GM12865 (cell line): ENCODE results near the gene KIF13A.
"Not testable (repeated sequence)": the region's sequence is repeated elsewhere in the genome, so short reads cannot be mapped to it uniquely, and the experiment has no call there.

ENCODE experiments used
- DNase-seq: peaks from one replicate; pipeline ENCODE4 v3.0.0; 2010; ENCODE audit warnings: low read depth
- H3K4me3 ChIP-seq: 2 replicates; pipeline ENCODE4 v1.5.1; 2011; ENCODE audit warnings: mild to moderate bottlenecking, low read depth, low read length, control low read depth
- CTCF ChIP-seq: IDR thresholded peaks from 2 replicates; pipeline ENCODE4 v1.5.1; 2011; ENCODE audit warnings: low read length, control low read depth, low read depth, inconsistent platforms; ENCODE audit not compliant: insufficient read depth; ENCODE audit errors: missing control alignments

Gene KIF13A

GRCh38 chr6:17808609-17809008, 178.8 kb downstream of the KIF13A start:
- no peak for TF ChIP-seq CTCF
- no peak overlapping the region for H3K4me3 ChIP-seq
- no peak for DNase-seq

- not testable (repeated sequence) for H3K4me3 ChIP-seq, DNase-seq
These were observed 180.0 kb downstream of the KIF13A start for GRCh38 chr6:17807431-17807830.

GRCh38 chr6:17803409-17803808, 184.0 kb downstream of the KIF13A start:
- DNase-seq: no peak
- no peak overlapping the region for H3K4me3 ChIP-seq
- no peak for TF ChIP-seq CTCF

- no peak overlapping the region for H3K4me3 ChIP-seq
- TF ChIP-seq CTCF: no peak
- DNase-seq: no peak
These were observed 188.8 kb downstream of the KIF13A start for GRCh38 chr6:17798477-17799154.

GRCh38 chr6:17790489-17790888, 196.9 kb downstream of the KIF13A start:
- DNase-seq: no peak
- no peak overlapping the region for H3K4me3 ChIP-seq
- no peak for TF ChIP-seq CTCF

- no peak for DNase-seq
- H3K4me3 ChIP-seq: no peak overlapping the region
- TF ChIP-seq CTCF: no peak
These were observed 202.2 kb downstream of the KIF13A start for GRCh38 chr6:17785094-17785787.

GRCh38 chr6:17780061-17780460, 207.4 kb downstream of the KIF13A start:
- no peak for DNase-seq
- no peak overlapping the region for H3K4me3 ChIP-seq
- TF ChIP-seq CTCF: no peak
